HG03108 (cell line): ENCODE data around the gene UHRF1.
"Not testable (repeated sequence)": the region's sequence is repeated elsewhere in the genome, so short reads cannot be mapped to it uniquely, and the experiment has no call there.

Source experiments
- ATAC-seq: cut with Tn5 transposase; IDR thresholded peaks from one replicate; pipeline ENCODE4 v1.9.1; 2021; ENCODE audit warnings: moderate library complexity; ENCODE audit not compliant: unreplicated experiment

The UHRF1 gene

DNA sequence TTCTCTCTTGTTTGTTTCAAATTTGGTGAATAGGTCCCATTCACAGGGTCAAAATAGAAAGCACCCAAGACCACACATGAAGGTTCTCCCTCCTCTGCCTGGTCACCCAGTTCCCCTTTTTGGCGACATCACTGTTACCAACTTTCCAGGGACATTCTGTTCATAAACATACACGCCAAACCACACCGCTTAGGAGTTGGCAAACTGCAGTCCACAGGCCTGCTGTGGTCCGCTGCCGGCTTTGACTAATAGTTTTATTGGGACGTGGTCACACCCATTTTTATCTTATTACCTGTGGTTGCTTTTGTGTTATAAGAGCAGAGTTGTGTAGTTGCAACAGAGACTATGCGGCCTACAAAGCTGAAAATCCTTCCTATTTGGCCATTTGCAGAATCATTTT is 24.2 kb downstream of the UHRF1 start:
- ATAC-seq, result no peak

DNA sequence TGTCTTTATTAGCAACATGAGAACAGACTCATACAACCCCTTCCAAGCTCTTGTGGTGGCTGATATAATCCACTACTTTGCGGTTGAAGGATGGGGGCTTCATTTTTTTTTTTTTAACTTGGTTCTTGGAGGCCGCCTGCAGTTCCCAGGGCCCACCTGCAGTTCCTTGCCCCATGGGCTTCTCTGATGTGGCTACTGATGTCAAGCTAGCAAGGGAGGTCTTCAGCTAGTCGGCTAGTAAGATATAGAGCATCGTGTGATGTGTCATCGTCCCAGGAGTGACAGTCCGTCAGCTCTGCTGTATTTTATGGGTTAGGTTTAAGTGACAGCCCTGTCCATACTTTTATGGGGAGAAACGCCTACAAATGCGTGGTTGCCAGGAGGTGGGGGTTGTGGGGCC is 26.1 kb downstream of the UHRF1 start:
- no peak for ATAC-seq

DNA sequence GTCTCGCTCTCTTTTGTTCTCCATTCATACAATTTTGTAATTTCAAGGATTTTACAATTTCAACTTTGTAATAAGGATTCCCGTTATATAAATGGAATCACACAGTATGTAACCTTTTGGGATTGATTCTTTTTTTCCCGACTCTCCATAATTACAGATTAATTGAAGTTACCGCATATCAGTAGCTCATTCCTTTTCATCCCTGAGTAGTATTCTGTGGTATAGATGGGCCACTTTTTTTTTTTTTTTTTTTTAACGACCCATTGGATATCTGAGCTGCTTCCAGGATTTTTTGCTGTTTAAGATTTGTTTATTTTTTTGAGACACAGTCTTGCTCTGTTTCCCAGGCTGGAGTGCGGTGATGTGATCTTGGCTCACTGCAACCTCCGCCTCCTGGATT is 27.8 kb downstream of the UHRF1 start:
- ATAC-seq, result no peak

DNA sequence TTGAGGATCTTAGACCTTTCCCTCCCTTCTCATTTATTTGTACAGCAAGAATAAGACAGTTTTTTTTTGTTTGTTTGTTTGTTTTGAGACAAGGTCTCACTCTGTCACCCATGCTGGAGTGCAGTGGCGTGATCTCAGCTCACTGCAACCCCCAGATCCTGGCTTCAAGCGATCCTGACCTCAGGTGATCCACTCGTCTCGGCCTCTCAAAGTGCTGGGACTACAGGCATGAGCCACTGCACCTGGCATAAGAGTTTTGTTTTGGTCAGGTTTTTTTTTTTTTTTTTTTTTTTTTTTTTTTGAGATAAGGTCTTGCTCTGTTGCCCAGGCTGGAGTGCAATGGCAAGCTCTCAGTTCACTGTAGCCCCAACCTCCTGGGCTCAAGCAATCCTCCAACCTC is 29.2 kb downstream of the UHRF1 start:
- not testable (repeated sequence) for ATAC-seq

DNA sequence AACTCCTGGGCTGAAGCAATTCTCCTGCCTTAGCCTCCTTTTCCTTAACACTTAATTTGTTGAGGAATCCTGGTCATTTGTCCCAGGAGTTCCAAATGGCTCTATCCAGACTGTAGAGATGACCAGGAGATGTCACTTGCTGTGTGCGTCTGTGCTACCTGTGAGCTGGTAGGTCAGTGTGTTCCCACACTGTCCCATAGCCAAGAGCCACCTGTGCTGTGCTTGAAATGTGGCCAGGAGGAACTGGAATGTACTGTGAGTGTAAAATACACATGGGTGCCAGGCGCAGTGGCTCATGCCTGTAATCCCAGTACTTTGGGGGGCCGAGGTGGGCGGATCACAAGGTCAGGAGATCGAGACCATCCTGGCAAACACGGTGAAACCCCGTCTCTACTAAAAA is 30.2 kb downstream of the UHRF1 start:
- ATAC-seq, result no peak

DNA sequence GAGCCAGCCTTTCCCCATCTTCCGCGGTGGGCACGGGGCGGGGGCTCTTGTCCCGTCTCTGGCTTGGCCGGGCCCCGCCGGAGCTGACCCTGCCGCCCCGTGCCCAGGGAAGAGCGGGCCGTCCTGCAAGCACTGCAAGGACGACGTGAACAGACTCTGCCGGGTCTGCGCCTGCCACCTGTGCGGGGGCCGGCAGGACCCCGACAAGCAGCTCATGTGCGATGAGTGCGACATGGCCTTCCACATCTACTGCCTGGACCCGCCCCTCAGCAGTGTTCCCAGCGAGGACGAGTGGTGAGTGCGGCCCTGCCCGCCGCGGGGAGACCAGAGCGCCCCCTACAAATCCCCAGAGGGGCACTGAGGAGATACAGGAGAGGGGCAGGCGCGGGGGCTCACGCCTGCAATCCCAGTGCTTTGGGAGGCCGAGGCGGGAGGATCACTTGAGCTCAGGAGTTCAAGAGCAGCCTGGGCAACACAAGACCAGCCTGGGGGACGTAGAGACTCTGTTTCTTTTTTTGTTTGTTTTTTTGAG is 32.4 kb downstream of the UHRF1 start:
- not testable (repeated sequence) for ATAC-seq

DNA sequence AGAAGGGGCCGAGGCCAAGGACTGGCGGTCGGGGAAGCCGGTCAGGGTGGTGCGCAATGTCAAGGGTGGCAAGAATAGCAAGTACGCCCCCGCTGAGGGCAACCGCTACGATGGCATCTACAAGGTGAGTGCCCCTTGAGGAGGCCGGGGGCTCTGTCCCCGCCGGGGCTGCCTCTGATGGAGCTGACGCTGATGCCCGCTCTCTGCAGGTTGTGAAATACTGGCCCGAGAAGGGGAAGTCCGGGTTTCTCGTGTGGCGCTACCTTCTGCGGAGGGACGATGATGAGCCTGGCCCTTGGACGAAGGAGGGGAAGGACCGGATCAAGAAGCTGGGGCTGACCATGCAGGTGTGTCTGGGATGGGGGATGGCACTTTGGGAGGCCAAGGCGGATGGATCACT is 41.3 kb downstream of the UHRF1 start:
- ATAC-seq, result not testable (repeated sequence)

DNA sequence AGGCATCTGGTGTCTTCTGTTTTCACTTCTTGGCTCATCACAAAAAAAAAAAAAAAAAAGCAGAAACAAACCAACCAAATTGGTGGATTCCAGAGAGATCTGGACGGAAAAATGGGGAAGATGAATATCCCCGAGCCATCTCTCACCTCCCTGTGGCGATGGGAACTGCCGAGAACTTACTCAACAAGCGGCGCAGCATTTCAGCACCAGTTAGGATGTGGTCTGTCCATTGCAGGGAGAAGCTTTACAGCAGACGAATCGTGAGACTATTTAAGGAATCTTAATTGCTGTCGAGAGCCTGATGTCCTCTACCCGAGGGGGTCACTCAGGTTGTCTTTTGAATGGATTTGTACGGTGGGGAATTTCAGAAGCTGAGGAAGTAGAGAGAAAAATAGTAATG is 42.4 kb downstream of the UHRF1 start:
- ATAC-seq, result no peak

DNA sequence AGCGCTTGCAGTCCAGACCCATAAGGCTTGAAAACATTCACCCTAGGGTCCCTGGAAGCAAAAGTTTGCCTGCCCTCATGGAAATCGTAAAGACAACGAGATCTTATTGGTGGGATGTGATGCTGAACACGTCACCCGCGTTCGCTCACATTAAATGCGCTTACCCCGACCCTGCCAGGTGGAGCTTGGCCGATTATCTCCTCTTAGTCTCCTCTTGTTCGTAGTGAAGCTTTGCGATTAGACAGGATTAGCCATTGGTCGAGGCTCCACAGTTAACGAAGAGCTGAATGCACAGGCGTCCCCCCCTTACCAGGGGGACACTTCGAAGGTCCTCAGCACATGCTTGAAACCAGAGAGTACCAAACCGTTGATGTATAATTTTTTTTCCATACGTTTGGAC is 43.6 kb downstream of the UHRF1 start:
- no peak for ATAC-seq

DNA sequence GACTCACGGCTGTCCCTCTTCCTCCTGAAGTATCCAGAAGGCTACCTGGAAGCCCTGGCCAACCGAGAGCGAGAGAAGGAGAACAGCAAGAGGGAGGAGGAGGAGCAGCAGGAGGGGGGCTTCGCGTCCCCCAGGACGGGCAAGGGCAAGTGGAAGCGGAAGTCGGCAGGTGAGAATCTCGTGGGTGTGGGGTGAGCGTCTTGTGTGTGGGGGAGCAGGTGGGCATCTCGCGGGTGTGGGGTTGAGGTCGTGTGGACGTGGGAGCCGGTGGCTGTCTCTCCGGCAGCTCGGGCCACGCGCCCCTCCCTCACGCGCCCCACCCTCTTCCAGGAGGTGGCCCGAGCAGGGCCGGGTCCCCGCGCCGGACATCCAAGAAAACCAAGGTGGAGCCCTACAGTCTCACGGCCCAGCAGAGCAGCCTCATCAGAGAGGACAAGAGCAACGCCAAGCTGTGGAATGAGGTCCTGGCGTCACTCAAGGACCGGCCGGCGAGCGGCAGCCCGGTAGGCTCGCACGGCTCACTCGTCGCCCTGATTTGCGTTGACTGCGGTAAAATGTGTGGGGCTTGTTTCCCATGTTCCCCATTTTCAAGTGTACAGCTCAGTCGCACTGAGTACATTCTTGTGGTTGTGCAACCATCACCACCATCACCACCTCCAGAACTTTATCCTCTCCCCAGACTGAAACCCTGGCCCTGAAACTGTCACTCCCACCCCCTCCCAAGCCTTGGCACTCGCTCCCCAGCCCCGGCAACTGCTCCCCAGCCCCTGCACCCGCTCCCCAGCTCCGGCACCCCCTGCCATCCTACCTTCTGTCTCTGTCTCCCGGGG is 45.2 kb downstream of the UHRF1 start:
- not testable (repeated sequence) for ATAC-seq

DNA sequence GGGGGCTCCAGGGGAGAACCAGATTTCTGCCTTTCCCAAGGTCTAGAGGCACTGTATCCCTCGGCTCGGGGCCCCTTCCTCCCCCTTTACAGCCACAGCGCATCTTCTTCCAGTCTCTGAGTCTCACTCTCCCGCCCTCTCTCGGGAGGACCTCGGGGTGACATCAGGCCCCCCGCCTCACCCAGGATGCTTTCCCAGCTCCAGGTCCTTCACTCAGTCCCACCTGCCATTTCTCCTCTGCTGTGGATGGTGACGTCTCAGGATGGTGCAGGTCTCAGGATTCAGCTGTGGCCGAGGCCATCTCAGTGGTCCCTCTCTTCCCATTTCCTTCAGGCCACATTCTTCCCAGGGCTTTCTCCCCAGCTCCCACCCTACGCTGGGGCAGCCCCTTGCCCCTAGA is 46.0 kb downstream of the UHRF1 start:
- no peak for ATAC-seq

DNA sequence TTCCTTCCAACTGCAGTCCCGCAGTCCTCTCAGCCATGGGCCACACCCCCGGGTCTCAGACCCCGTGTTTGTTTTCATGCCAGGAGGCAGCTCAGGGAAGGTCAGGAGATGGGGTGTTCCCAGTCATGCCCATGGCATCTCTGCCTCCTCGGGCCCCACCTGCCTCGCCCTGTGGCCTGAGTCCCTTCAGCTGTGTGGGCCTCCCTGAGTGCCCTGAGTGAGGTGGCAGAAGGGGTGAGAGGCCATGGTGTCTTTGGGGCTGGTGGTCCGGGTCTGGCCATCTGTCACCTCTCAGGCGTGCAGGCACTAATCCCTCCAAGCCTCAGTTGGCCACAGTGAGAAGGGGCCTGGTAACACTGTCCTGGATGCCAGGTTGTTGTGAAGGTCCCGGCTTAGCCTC is 48.7 kb downstream of the UHRF1 start:
- ATAC-seq, result no peak

DNA sequence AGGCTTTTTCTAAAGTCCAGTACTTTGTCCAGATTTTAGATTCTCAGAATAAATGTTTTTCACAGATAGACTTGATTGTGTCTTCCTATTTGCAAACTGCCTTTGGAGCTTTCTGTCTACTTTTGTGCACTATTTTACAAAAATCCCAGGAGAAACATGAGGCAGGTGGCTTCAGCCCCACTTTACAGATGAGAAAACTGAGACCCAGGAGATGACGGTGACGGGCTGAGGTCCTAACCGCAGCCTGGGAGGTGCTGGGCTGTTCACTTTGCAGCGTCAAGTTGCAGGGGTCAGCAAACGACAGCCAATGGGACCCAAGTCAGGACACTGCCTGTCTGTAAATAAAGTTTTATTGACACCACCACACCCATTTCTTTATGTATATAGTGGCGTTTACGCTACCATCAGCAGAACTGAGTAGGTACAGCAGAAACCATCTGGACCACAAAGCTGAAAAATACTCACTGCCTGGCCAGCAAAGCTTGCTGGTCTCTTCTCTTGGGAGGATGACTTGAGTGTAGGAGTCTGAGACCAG is 52.9 kb downstream of the UHRF1 start:
- ATAC-seq, result no peak

DNA sequence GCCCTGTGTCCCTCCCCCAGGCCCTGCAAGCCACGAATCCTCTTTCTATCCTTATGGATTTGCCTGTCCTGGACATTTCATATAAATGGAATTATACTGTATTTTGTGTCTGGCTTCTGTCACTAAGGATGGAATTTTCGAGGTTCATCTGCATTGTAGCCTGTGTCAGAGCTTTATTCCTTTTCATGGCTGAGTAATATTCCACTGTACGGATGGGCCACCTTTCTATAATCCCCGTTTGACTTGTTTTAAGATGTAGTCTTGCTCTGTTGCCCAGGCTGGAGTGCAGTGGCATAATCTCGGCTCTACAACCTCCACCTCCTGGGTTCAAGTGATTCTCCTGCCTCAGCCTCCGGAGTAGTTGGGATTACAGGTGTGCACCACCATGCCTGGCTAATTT is 55.8 kb downstream of the UHRF1 start:
- no peak for ATAC-seq

DNA sequence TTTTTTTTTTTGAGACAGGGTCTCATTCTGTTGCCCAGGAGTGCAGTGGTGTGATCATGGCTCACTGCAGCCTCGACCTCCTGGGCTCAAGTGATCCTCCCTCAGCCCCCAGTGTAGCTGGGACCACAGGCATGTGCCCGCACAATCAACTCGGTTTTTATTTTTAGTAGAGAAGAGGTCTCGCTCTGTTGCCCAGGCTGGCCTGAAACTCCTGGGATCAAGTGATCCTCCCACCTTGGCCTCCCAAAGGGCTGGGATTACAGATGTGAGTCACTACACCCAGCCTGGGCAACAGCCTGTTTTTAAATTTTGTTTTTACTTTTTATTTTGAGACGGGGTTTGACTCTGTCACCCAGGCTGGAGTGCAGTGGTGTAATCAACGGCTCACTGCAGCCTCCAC is 57.3 kb downstream of the UHRF1 start:
- ATAC-seq, result no peak

DNA sequence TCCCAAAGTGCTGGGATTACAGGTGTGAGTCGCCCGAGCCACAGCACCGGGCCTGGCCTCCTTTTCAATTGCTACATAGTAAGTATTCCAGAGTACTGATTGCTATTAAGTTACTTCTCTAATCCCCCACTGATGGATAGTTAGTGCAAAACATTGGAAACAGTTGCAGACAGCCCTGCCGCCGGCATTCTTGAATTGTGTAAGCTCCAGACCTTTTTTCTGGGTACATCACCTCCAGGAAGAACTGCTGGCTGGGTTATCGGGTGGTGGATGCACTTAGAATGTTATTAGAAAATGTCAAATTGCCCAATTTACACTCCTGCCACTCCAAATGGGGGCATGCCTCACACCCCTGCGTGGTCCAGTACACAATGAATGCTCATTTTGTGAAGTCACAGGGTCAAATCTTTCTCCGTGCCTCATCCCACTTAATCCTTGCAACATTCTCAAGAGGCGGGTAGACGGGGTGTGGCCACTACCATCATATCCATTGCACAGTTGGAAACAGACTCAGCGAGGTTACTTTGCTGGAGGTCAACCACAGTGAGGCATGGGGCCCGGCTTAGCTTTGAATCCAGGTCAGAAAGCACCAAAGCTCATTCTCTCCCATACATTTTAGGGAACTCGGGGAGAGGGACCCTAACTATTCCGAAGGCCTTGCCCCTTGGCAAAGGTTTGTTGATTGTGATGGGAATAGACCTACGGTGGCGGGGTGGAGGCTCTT is 58.6 kb downstream of the UHRF1 start:
- ATAC-seq, result no peak

DNA sequence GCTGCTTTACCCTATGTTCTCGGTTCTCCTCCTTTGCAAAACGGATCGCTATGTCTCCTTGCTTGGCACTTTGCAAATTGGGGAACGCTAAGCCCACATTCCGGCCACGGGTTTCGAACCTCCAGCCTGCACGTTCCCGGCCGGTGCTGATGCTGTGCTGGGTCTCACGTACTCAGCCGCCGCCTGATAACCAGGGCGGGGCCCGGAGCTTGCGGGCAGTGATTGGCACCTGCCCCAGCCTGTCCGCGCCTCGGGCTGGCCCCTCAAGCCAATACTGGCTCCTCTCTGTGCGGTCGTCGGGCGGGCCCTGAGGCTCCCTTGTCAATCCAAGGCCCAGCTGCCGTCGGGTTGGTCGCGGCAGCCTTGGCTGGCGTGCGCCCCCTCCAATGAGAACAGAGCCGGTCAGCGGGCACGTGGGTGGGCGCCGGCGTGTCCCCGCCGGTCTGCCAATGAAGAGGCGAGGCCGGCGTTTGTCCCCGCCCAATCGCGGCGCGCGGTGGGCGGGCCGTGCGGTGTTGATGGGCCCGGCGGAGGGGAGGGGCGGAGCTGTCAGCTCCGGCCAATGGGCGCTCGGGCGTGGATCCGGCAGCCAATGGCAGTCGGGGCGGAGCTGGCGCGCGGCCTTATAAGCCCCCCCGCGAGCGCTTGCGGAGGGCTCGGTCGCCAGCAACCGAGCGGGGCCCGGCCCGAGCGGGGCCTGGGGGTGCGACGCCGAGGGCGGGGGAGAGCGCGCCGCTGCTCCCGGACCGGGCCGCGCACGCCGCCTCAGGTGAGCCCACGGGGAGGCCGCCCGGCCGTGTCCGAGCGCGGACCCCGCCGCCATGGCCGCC is 59.4 kb downstream of the UHRF1 start, which contains the start of gene KDM4B:
Gene KDM4B (plus strand): TSS at position 652 of the 830 bp plus-strand sequence. CDS start 63,778 bp downstream, outside the sequence.
- peak; percentile 88 for ATAC-seq

DNA sequence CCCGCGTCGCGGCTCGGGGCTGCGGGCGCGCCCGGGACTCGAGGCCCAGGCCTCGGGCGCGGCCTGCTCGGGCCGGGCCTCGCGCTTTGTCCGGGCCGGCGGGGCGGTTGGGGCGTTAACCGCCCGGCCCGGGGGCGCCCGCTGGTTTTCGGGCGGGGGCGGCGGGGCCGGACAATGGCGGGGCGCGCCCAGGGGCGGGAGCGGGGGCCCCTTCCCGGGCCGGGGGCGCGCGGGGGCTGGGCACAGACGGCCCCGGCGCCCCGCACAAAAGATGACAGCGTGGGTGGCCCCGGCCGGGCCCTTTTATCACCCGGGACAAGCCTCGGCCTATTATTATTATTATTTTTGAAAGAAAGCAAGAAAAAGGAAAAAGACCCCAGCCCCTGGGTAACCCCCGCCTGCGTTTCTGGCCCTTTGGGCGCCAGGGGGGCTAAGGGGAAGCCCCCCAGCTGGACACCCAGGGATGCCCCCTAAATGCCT is 60.0 kb downstream of the UHRF1 start:
- ATAC-seq, result no peak

DNA sequence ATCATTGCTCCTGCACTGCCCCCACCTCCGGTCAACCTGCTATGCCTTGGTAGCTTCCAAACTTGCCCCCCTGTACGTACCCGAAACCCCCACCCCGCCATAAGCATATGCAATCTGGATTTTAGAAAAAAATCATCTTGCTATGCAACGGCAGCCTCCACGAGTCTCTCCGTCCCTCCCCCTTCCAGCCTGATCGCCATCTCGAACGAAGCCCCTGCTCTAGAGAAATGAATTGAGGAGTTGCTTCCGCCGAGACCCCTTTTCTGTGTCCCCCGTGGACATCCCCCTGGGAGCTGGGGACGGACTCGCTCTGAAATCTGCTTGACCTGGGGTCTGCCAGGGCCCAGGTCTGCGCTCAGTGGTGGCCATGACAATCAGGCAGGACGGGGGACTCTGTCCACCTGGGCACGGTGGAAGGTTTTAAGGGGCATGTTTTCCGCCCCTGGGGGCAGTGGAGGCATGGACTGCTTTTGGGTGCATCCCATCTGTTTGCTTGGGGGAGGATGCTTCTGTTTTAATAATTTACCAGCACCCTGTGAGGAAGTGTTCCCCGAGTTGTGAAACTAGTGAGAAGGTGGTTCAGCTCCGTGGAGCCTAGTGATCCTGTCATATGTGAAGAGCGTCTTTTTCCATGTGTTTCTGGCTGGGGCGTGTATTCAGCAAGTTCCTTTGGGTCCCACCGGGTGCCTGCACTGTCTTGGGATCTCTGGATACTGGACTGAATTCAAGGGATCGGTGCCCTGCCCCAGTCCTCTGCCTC is 60.7 kb downstream of the UHRF1 start:
- no peak for ATAC-seq
